HL-60 (cell line): ENCODE results near the gene CLIC1.

Experiments
- CTCF ChIP-seq: IDR thresholded peaks from one replicate; pipeline ENCODE4 v1.5.1; 2011; ENCODE audit warnings: low read length, control low read depth, inconsistent platforms; ENCODE audit not compliant: insufficient read depth
- POLR2AphosphoS5 ChIP-seq: IDR thresholded peaks from 2 replicates; pipeline ENCODE4 v1.6.1; 2012; ENCODE audit warnings: low read depth
- REST ChIP-seq: IDR thresholded peaks from 2 replicates; pipeline ENCODE4 v1.6.1; 2012; ENCODE audit warnings: low read depth; ENCODE audit not compliant: insufficient replicate concordance

GRCh38 chr6:31763619-31763940 is 27.2 kb upstream of the CLIC1 start:
- TF ChIP-seq POLR2AphosphoS5 (no peak), CTCF (no peak), REST (no peak)
